H1 (cell line): Measurements from ENCODE around the gene TCF7L1. TPM values are rescaled to one million over a fixed set of nuclear protein-coding genes. Genes with fewer than 3 reads are reported as not detected.

Experiments used
- CTCF ChIA-PET: fragments of 300-600 bp; sonication (Branson Sonifier 250); formaldehyde crosslinking; loops from one replicate; lab custom pipeline; 2021; ENCODE audit not compliant: partially characterized antibody; lab: Charles Lee
- POLR2A ChIA-PET: fragments of 300-600 bp; sonication (Branson Sonifier 250); formaldehyde crosslinking; loops from one replicate; lab custom pipeline; 2021; ENCODE audit warnings: inconsistent platforms; ENCODE audit not compliant: partially characterized antibody; lab: Charles Lee
- DNase-seq, 2 experiments: peaks; one replicate each; pipeline versions ENCODE4 v3.0.0 to v3.0.0-alpha.2; 2010 to 2022; ENCODE audit warnings: low spot score in 2 of 2, low read depth in 1 of 2, mixed read lengths in 1 of 2
- FAIRE-seq: peaks from 2 replicates; lab custom pipeline; 2011; peaks lifted over from hg19 to GRCh38; lab: Jason Lieb, UNC
- H2AFZ ChIP-seq: 2 replicates; pipeline ENCODE4 v1.8.1; 2012; ENCODE audit warnings: low read length, inconsistent platforms
- H2AK5ac ChIP-seq: 2 replicates; pipeline ENCODE4 v1.6.1; 2013; ENCODE audit warnings: low read depth, low read length
- H2BK120ac ChIP-seq: replicated peaks from 2 replicates; pipeline ENCODE3; 2013; ENCODE audit warnings: low read depth, low read length, inconsistent platforms
- H2BK12ac ChIP-seq: 2 replicates; pipeline ENCODE4 v1.6.1; 2013; ENCODE audit warnings: low read depth, low read length
- H2BK15ac ChIP-seq: 2 replicates; pipeline ENCODE4 v1.6.1; 2013; ENCODE audit warnings: low read length
- H2BK20ac ChIP-seq: 2 replicates; pipeline ENCODE4 v1.6.1; 2013; ENCODE audit warnings: low read length
- H2BK5ac ChIP-seq: 2 replicates; pipeline ENCODE4 v1.6.1; 2013; ENCODE audit warnings: low read depth, low read length
- H3K14ac ChIP-seq: 2 replicates; pipeline ENCODE4 v1.6.1; 2013; ENCODE audit warnings: inconsistent platforms; ENCODE audit not compliant: insufficient read length
- H3K18ac ChIP-seq: 2 replicates; pipeline ENCODE4 v1.6.1; 2013; ENCODE audit warnings: low read length; ENCODE audit errors: extremely low read depth
- H3K23ac ChIP-seq: 2 replicates; pipeline ENCODE4 v1.6.1; 2013; ENCODE audit warnings: inconsistent platforms; ENCODE audit not compliant: insufficient read length
- H3K23me2 ChIP-seq: 2 replicates; pipeline ENCODE4 v1.6.1; 2013; ENCODE audit warnings: low read depth, low read length
- H3K27ac ChIP-seq: 2 replicates; pipeline ENCODE4 v1.6.1; 2011; ENCODE audit warnings: low read depth, low read length, inconsistent platforms
- H3K27me3 ChIP-seq, 4 experiments: replicated peaks in 1 of 4; 1 replicate in 1 of 4; 2 replicates in 3 of 4; pipeline versions ENCODE4 v1.6.1 to v1.8.1; 2011 to 2013; ENCODE audit warnings: low read length in 3 of 4, mild to moderate bottlenecking in 3 of 4, inconsistent platforms in 2 of 4, mixed read lengths in 2 of 4, moderate library complexity in 1 of 4; ENCODE audit not compliant: control insufficient read depth in 3 of 4, insufficient read depth in 3 of 4; ENCODE audit errors: extremely low read depth in 1 of 4
- H3K36me3 ChIP-seq, 4 experiments: 2 replicates each; pipeline versions ENCODE4 v1.6.1 to v1.8.1; 2011 to 2013; ENCODE audit warnings: mild to moderate bottlenecking in 4 of 4, low read length in 3 of 4, moderate library complexity in 2 of 4, control low read depth in 1 of 4, inconsistent platforms in 1 of 4; ENCODE audit not compliant: insufficient read depth in 4 of 4, control insufficient read depth in 2 of 4
- H3K4ac ChIP-seq: replicated peaks from 2 replicates; pipeline ENCODE3; 2013; ENCODE audit warnings: low read length, low read depth, mixed read lengths, inconsistent platforms; ENCODE audit not compliant: insufficient read length
- H3K4me1 ChIP-seq, 4 experiments: replicated peaks in 1 of 4; 1 replicate in 1 of 4; 2 replicates in 3 of 4; pipeline versions ENCODE4 v1.6.1 to v1.8.1; 2011 to 2013; ENCODE audit warnings: low read length in 3 of 4, inconsistent platforms in 2 of 4, mixed read lengths in 1 of 4; ENCODE audit not compliant: insufficient read depth in 4 of 4, control insufficient read depth in 3 of 4
- H3K4me2 ChIP-seq, 2 experiments: 2 replicates each; pipeline versions ENCODE4 v1.6.1 to v1.8.1; 2011 to 2013; ENCODE audit warnings: low read depth in 2 of 2, low read length in 2 of 2, control low read depth in 1 of 2, inconsistent platforms in 1 of 2, mild to moderate bottlenecking in 1 of 2; ENCODE audit not compliant: insufficient read depth in 1 of 2
- H3K4me3 ChIP-seq, 4 experiments: fragments of 200-600, 300-600 bp in 1 of 4; sonication (generic), shearing (Covaris generic), sonication (Bioruptor Twin) in 1 of 4; 2 replicates each; pipeline versions ENCODE4 v1.5.1 to v1.8.1; 2011 to 2016; ENCODE audit warnings: low read length in 4 of 4, low read depth in 3 of 4, control low read depth in 2 of 4, inconsistent platforms in 2 of 4, mild to moderate bottlenecking in 2 of 4, mixed read lengths in 1 of 4, moderate library complexity in 1 of 4; ENCODE audit not compliant: insufficient read depth in 2 of 4; ENCODE audit errors: extremely low read depth in 1 of 4
- H3K56ac ChIP-seq: replicated peaks from 2 replicates; pipeline ENCODE3; 2013; ENCODE audit warnings: low read depth, mild to moderate bottlenecking, mixed read lengths, low read length, inconsistent platforms; ENCODE audit not compliant: insufficient read length
- H3K79me1 ChIP-seq: 2 replicates; pipeline ENCODE4 v1.6.1; 2013; ENCODE audit warnings: low read depth, low read length, control low read depth
- H3K79me2 ChIP-seq, 2 experiments: 2 replicates each; pipeline versions ENCODE4 v1.6.1 to v1.8.1; 2012 to 2013; ENCODE audit warnings: low read length in 2 of 2, mild to moderate bottlenecking in 2 of 2, inconsistent platforms in 1 of 2; ENCODE audit not compliant: insufficient read depth in 2 of 2, control insufficient read depth in 1 of 2
- H3K9ac ChIP-seq, 4 experiments: replicated peaks in 1 of 4; 1 replicate in 1 of 4; 2 replicates in 3 of 4; pipeline versions ENCODE4 v1.6.1 to v1.8.1; 2011 to 2013; ENCODE audit warnings: low read depth in 3 of 4, low read length in 3 of 4, control low read depth in 2 of 4, mild to moderate bottlenecking in 2 of 4, moderate library complexity in 2 of 4, inconsistent platforms in 1 of 4; ENCODE audit errors: extremely low read depth in 1 of 4
- H3K9me3 ChIP-seq, 2 experiments: 2 replicates each; pipeline versions ENCODE4 v1.6.1 to v1.8.1; 2012 to 2013; ENCODE audit warnings: mild to moderate bottlenecking in 2 of 2, moderate library complexity in 2 of 2, control low read depth in 1 of 2, inconsistent platforms in 1 of 2, low read depth in 1 of 2, low read length in 1 of 2, mixed read lengths in 1 of 2; ENCODE audit not compliant: insufficient read depth in 2 of 2
- H4K20me1 ChIP-seq, 2 experiments: replicated peaks in 1 of 2; 2 replicates each; pipeline versions ENCODE3 to v1.8.1; 2011 to 2013; ENCODE audit warnings: inconsistent platforms in 2 of 2, low read length in 2 of 2, mild to moderate bottlenecking in 1 of 2; ENCODE audit not compliant: insufficient read depth in 2 of 2, control insufficient read depth in 1 of 2
- H4K5ac ChIP-seq: 2 replicates; pipeline ENCODE4 v1.6.1; 2013; ENCODE audit warnings: low read length, low read depth, mixed read lengths, inconsistent platforms; ENCODE audit not compliant: insufficient read length
- H4K8ac ChIP-seq: 2 replicates; pipeline ENCODE4 v1.8.0; 2013; ENCODE audit warnings: mild to moderate bottlenecking, moderate library complexity, low read length, inconsistent platforms; ENCODE audit not compliant: insufficient read depth; ENCODE audit errors: extremely low read depth
- H4K91ac ChIP-seq: replicated peaks from 2 replicates; pipeline ENCODE3; 2013; ENCODE audit warnings: low read length, mixed read lengths, inconsistent platforms; ENCODE audit not compliant: insufficient read length
- SUZ12 ChIP-seq: fragments of 200-600 bp; sonication (generic); IDR thresholded peaks from 2 replicates; pipeline ENCODE4 v1.6.1; 2012; ENCODE audit warnings: mild to moderate bottlenecking, inconsistent platforms, low read length, moderate library complexity, mixed read lengths
- WGBS, 2 experiments: shearing (Covaris generic) in 1 of 2; methylation state at CpG; one replicate each; pipeline versions ENCODE4 v1.1.6 to v1.1.7; 2013 to 2015; ENCODE audit warnings: low lambda C conversion rate in 2 of 2, mixed read lengths in 2 of 2, inconsistent platforms in 1 of 2, low coverage in 1 of 2, missing lambda C conversion rate in 1 of 2; ENCODE audit not compliant: insufficient replicate concordance in 2 of 2, insufficient coverage in 1 of 2, insufficient read length in 1 of 2; ENCODE audit errors: extremely low coverage in 1 of 2, missing lambda C conversion rate in 1 of 2; 5-methylcytosine and 5-hydroxymethylcytosine counted together
- polyA plus RNA-seq, 7 experiments: library from polyadenylated mRNA; depleted of rRNA in 3 of 7; stranded (reverse) in 5 of 7; unstranded in 2 of 7; fragments of >200 nt in 5 of 7; fragments of 200-250 nt in 2 of 7; gene quantifications; 1 replicate in 5 of 7; 2 replicates in 1 of 7; 4 replicates in 1 of 7; pipeline versions ENCODE4 v1.2.1 to v1.2.3, GENCODE V29; 2011 to 2013; ENCODE audit warnings: missing spikeins in 2 of 7, mixed read lengths in 2 of 7
- total RNA-seq: library from RNA; stranded (reverse); fragmentation: NEBNext Ultra II Directional; extraction: Animal tissue kit (Norgen Biotek cat#: 25700); gene quantifications from 2 replicates; pipeline ENCODE4 v1.2.1, GENCODE V29; 2021

The TCF7L1 gene
- total and polyA plus RNA-seq, 2 of the 8 experiments (the other 6 are each of a cell fraction or from before 2014, with no cell fraction given), result 27.5 to 108 TPM

- H3K9ac ChIP-seq, result no peak overlapping the region
- no peaks in the 10 kb centered on the region for H3K9me3 ChIP-seq
- H3K56ac ChIP-seq, result no peak overlapping the region
- H4K5ac ChIP-seq, result no peak overlapping the region
- no peaks in the 10 kb centered on the region for H3K79me2 ChIP-seq
- no peak overlapping the region for H3K4ac ChIP-seq
- no peak for FAIRE-seq
- 0 out of 8 replicates have a peak, but pooled peaks cover 0 to 2% (median 0%) of the 10 kb centered on the region in 4 experiments for H3K36me3 ChIP-seq
- H2BK5ac ChIP-seq, result no peak overlapping the region
- no peak overlapping the region for H2AK5ac ChIP-seq
- H2BK20ac ChIP-seq, result no peak overlapping the region
- H2BK12ac ChIP-seq, result no peak overlapping the region
- H3K27me3 ChIP-seq, result no peaks in the 10 kb centered on the region
- 75% methylated on average over 3 of the region's 3 CpGs; no CpG with 5 or more reads in 1 of the 2 experiments for whole genome bisulfite sequencing, 2 experiments
- no peak overlapping the region for H4K91ac ChIP-seq
- H2BK120ac ChIP-seq, result no peak overlapping the region
- H4K8ac ChIP-seq, result no peak overlapping the region
- no peak overlapping the region for H3K18ac ChIP-seq
- H2BK15ac ChIP-seq, result no peak overlapping the region
- H3K4me1 ChIP-seq, result peaks cover 0 to 3% (median 1%) of the 10 kb centered on the region in 4 experiments; a peak in 2 of 7 replicates
- no peaks in the 10 kb centered on the region for H3K79me1 ChIP-seq
- peaks cover 8% of the 10 kb centered on the region for H3K23me2 ChIP-seq
- POLR2A ChIA-PET, result interaction anchor here (1.1 to 4.5 kb wide), 13 partner anchors 10 to 301 kb away, joined by 3 to 23 read pairs (median 8); partner anchors contain the start of genes MAT2A, TGOLN2 and VAMP8
- peak overlapping the region in 3 of 4 experiments; percentile 75 to 95 (median 86); a peak in 6 of 8 replicates for H3K4me3 ChIP-seq
- H3K23ac ChIP-seq, result no peak overlapping the region
- H3K14ac ChIP-seq, result no peak overlapping the region
- no peaks in the 10 kb centered on the region for H4K20me1 ChIP-seq
- CTCF ChIA-PET, result interaction anchor here (0.9 to 2.9 kb wide), 6 partner anchors 9 to 195 kb away, joined by 3 to 11 read pairs (median 6); no protein-coding TSS in a partner anchor
- no peak for DNase-seq
- no peak overlapping the region for H2AFZ ChIP-seq
- peak overlapping the region; percentile 85 to 96 for H3K4me2 ChIP-seq
- H3K27ac ChIP-seq, result no peak overlapping the region
- no peak for TF ChIP-seq SUZ12
Measured at GRCh38 chr2:85355521-85355920, 222.3 kb downstream of the TCF7L1 start.
